HEK293T (cell line): Measurements from ENCODE around the gene ZFR2.

Experiments used
- CTCF ChIA-PET: fragments of 350-600 bp; formaldehyde crosslinking; extraction: SDS; loops from one replicate; lab custom pipeline; 2021; ENCODE audit warnings: antibody characterized with exemption, inconsistent platforms; lab: Yijun Ruan, JAX
- POLR2A ChIA-PET: fragments of 350-600 bp; formaldehyde crosslinking; extraction: SDS; loops from one replicate; lab custom pipeline; 2020; ENCODE audit warnings: antibody characterized with exemption, inconsistent platforms; lab: Yijun Ruan, JAX
- DNase-seq: peaks from one replicate; pipeline ENCODE4 v3.0.0; 2012; ENCODE audit warnings: mixed read lengths; ENCODE audit errors: extremely low spot score
- ARNT ChIP-seq: fragments of 450-650 bp; IDR thresholded peaks from 2 replicates; pipeline ENCODE4 v1.6.1; 2017; ENCODE audit warnings: mild to moderate bottlenecking
- BHLHE40 ChIP-seq: fragments of 450-650 bp; IDR thresholded peaks from 2 replicates; pipeline ENCODE4 v1.6.1; 2016; ENCODE audit warnings: mild to moderate bottlenecking, moderate library complexity, borderline replicate concordance
- CTBP1 ChIP-seq: fragments of 450-650 bp; IDR thresholded peaks from 2 replicates; pipeline ENCODE4 v1.6.1; 2016; ENCODE audit warnings: borderline replicate concordance
- ELF4 ChIP-seq: fragments of 450-650 bp; IDR thresholded peaks from 2 replicates; pipeline ENCODE4 v1.6.1; 2017; ENCODE audit warnings: antibody characterized with exemption
- FOXA1 ChIP-seq: fragments of 450-650 bp; IDR thresholded peaks from 2 replicates; pipeline ENCODE4 v1.6.1; 2016; ENCODE audit warnings: mild to moderate bottlenecking
- FOXK2 ChIP-seq: fragments of 450-650 bp; IDR thresholded peaks from 2 replicates; pipeline ENCODE4 v1.6.1; 2016; ENCODE audit warnings: mild to moderate bottlenecking
- FOXM1 ChIP-seq: fragments of 450-650 bp; IDR thresholded peaks from 2 replicates; pipeline ENCODE4 v1.6.1; 2017; ENCODE audit warnings: mild to moderate bottlenecking, borderline replicate concordance
- HDGF ChIP-seq: fragments of 450-650 bp; IDR thresholded peaks from 2 replicates; pipeline ENCODE4 v1.6.1; 2017; ENCODE audit warnings: antibody characterized with exemption, borderline replicate concordance
- L3MBTL2 ChIP-seq: fragments of 450-650 bp; conservative IDR thresholded peaks from 2 replicates; pipeline ENCODE4 v1.6.1; 2016; ENCODE audit warnings: mild to moderate bottlenecking
- LEF1 ChIP-seq: fragments of 450-650 bp; IDR thresholded peaks from 2 replicates; pipeline ENCODE4 v1.6.1; 2017; ENCODE audit warnings: mild to moderate bottlenecking, borderline replicate concordance
- NFRKB ChIP-seq: fragments of 450-650 bp; IDR thresholded peaks from 2 replicates; pipeline ENCODE4 v1.6.1; 2016; ENCODE audit warnings: mild to moderate bottlenecking, moderate library complexity
- SP1 ChIP-seq: fragments of 450-650 bp; IDR thresholded peaks from 2 replicates; pipeline ENCODE4 v1.6.1; 2017
- SUZ12 ChIP-seq: fragments of 450-650 bp; IDR thresholded peaks from 2 replicates; pipeline ENCODE4 v1.6.1; 2016; ENCODE audit warnings: mild to moderate bottlenecking
- TARDBP ChIP-seq: fragments of 450-650 bp; IDR thresholded peaks from 2 replicates; pipeline ENCODE4 v1.6.1; 2016
- ZNF384 ChIP-seq: fragments of 450-650 bp; IDR thresholded peaks from 2 replicates; pipeline ENCODE4 v1.6.1; 2016
- TF ChIP-seq, protein P1 (sequence below): fragments of 450-650 bp; IDR thresholded peaks from 2 replicates; pipeline ENCODE4 v1.6.1; 2016

Gene ZFR2

DNA sequence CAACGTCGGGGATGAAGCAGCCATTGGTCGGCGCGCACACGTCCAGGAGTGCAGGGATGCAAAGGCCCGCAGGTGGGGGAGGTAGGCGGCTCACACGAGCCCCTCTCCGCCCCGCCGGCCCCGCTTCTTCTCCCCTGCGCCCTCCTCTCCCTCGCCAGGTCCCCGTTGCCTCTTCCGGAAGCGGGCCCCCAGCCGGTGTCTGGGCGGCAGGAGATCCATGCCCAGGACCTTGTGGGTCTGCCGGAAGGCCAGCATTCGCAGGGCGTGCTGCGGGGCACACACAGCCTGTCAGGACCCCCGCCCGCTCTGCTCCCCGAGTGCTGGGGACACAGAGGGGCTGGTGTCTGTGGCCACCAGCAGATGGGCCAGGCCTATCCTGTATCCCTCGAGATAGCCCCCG lies 63.0 kb downstream of the ZFR2 start:
- POLR2A ChIA-PET = no interaction called here
- no peak for TF ChIP-seq HDGF
- no peak for TF ChIP-seq NFRKB
- no peak for TF ChIP-seq FOXM1
- TF ChIP-seq, protein P1, sequence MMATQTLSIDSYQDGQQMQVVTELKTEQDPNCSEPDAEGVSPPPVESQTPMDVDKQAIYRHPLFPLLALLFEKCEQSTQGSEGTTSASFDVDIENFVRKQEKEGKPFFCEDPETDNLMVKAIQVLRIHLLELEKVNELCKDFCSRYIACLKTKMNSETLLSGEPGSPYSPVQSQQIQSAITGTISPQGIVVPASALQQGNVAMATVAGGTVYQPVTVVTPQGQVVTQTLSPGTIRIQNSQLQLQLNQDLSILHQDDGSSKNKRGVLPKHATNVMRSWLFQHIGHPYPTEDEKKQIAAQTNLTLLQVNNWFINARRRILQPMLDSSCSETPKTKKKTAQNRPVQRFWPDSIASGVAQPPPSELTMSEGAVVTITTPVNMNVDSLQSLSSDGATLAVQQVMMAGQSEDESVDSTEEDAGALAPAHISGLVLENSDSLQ = no peak
- no peak for TF ChIP-seq TARDBP
- no peak for TF ChIP-seq SP1
- TF ChIP-seq ZNF384 = no peak
- TF ChIP-seq ARNT = no peak
- no peak for TF ChIP-seq ELF4
- no peak for TF ChIP-seq L3MBTL2
- TF ChIP-seq SUZ12 = no peak
- TF ChIP-seq FOXA1 = no peak
- TF ChIP-seq BHLHE40 = no peak
- no peak for TF ChIP-seq FOXK2
- CTCF ChIA-PET = no interaction called here
- DNase-seq = no peak

DNA sequence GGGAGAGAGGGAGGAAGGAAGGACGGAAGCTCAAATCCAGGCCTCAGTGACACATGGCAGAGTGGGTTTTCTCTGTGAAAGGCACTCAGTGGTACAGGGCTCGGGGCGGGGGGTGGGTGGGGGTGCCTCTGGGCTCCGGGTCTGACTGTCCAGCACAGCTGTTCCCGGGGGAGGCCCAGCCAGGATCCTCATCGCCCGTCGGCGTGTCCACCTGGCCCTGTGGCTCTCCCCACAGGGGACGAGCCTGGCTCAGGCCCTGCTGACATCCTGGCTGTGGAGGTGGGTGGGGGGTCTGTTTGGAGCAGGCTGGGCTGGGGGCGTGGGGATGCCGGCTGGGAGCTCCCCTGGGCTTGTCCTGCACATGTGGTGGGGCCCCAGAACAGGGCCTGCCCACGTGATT lies 64.4 kb downstream of the ZFR2 start:
- DNase-seq = no peak
- ChIA-PET CTCF (no interaction called here), POLR2A (interaction anchor here (0.9 kb wide), 1 partner anchor 42 kb away, joined by 3 read pairs; the partner anchor contains the start of gene MRPL54)
- TF ChIP-seq BHLHE40 = no peak
- no peak for TF ChIP-seq ARNT
- no peak for TF ChIP-seq FOXK2
- TF ChIP-seq NFRKB = no peak
- TF ChIP-seq, protein P1 = no peak
- TF ChIP-seq CTBP1 = no peak
- TF ChIP-seq TARDBP = no peak
- TF ChIP-seq L3MBTL2 = no peak
- no peak for TF ChIP-seq HDGF
- TF ChIP-seq LEF1 = no peak
- no peak for TF ChIP-seq ELF4
- no peak for TF ChIP-seq SP1
- TF ChIP-seq FOXA1 = no peak

DNA sequence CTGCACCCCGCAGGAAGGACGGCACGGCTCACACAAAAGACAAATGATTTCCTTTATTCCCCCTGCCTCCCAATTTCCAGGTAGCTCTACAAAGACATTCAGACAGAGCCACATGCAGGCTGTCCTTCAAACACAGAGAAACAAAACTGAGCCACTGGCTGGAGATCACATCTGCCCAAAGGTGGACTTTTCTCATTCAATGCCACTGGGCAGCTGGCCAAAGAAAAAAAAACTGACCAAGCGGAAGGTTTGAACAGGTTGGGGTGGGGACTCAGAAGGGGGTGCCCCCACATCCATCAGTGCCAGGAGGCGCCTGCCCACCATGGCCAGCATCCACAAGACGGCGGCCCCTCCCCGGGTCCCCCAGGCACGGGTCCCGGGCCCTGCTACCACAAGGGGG lies 64.9 kb downstream of the ZFR2 start:
- no peak for TF ChIP-seq TARDBP
- no peak for TF ChIP-seq BHLHE40
- no peak for TF ChIP-seq ZNF384
- TF ChIP-seq FOXM1 = no peak
- DNase-seq = no peak
- CTCF ChIA-PET = no interaction called here
- POLR2A ChIA-PET = no interaction called here

DNA sequence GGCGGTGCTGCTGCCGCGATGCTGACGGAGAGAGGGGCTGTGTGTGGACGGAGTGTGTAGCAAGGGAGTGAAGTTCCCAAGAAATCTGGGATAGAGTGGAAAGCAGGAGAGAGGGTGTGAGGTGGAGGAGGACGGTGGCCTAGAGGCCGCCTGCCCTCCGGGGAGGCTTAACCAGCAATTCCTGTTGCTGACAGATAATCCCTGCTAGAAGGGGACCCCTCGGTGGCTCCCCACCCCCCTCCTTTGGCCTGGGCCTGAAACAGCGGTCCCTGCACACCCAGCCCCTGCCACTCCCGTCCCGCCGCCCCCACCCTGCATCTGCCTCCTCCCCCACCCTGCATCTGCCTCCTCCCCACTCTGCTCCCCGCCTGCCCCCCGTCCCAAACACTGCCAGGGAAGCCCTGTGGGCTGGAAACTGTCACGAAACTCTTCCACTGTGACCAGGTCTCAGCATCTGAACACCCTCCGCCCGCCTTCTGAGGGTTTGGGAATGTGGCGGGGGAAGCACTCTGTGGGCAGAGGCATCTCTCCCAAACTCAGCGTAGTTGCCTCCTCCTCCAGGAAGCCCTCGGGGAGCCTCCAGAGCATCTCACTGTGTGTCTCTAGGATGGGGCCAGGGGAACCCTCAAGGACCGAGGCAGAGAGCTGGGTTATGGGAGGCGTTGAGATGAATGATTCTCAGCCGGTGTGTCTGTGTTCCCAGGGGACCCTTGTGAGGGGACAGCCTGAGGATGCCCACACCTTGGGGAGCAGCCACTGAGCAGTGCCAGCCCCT lies 65.5 kb downstream of the ZFR2 start:
- no peak for DNase-seq
- no peak for TF ChIP-seq CTBP1
- TF ChIP-seq HDGF = no peak
- TF ChIP-seq ZNF384 = no peak
- TF ChIP-seq, protein P1 = no peak
- no peak for TF ChIP-seq SP1
- no peak for TF ChIP-seq L3MBTL2
- no peak for TF ChIP-seq FOXM1
- CTCF ChIA-PET = no interaction called here
- POLR2A ChIA-PET = no interaction called here

DNA sequence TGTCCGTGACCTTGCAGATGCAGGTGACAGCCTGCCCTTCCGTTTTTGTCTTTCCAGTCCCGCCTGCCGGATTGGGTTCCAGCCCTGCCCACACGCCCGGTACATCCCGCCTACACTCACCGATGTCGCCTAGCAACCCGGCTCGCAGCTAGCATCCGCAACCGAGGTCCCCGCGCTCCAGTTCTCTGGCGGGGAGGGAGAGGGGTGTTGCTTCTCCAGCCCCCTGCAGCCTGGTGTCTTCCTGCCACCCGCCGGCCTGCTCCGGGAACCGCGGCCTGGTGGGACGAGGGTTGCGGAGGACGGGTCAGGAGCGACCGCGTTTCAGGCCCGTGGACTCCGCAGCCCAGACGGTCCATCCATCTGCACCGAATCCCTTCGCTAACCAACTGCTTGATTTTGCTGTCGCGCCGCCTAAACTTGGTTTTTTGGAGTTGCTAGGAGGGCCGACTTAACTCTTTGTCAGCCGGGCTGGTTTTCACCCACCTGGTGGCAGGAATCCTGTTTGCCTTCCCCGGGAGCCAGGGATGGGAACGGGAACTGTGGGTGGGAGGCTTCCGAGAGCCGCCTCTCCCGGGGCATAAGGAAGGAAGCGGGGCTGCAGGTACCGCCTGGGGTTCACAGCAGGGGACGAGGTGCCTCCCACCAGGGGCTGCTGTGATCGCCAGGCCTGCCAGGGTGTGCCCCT lies 67.3 kb downstream of the ZFR2 start:
- POLR2A ChIA-PET = no interaction called here
- no peak for TF ChIP-seq HDGF
- TF ChIP-seq ZNF384 = no peak
- TF ChIP-seq LEF1 = no peak
- DNase-seq = no peak
- CTCF ChIA-PET = no interaction called here

DNA sequence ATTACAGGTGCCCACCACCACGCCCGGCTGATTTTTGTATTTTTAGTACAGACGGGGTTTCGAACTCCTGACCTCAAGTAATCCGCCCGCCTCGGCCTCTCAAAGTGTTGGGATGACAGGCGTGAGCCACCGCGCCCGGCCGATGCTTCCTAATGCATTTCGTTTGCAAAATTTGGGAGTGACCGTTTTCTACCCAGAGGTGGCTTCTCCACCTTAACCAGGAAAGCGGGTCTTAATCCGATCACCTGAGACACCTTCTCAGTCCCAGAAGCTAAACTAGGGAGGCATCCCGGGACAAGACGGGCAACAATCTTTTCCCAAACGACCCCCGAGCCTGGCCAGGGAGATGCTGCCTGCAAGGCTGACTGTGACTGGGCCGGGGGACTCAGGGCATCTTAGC lies 67.8 kb downstream of the ZFR2 start:
- TF ChIP-seq SUZ12 (no peak), FOXK2 (no peak), HDGF (no peak)
- CTCF ChIA-PET = no interaction called here
- POLR2A ChIA-PET = interaction anchor here (0.6 kb wide), 1 partner anchor 9 kb away, joined by 3 read pairs; no protein-coding TSS in a partner anchor
- DNase-seq = no peak

DNA sequence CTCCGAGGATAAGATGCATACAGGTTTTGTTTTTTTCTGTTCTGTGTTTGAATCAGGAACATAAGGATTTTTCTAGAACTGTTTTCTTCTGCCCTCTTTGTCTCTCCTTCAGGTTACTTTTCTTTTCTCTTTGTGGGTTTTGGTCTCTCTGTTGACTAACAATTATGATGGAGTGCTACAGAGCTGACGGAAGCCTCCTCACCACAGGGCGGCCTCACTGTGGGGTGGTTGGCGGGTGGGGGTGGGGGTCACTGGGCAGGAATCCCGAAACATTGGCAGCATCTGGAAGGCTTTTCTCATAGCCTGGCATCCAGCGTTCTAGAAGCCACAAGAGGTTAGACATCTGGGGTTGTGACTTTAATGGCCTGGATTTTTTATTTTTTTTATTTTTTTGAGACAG lies 70.7 kb downstream of the ZFR2 start:
- no peak for TF ChIP-seq TARDBP
- TF ChIP-seq L3MBTL2 = no peak
- TF ChIP-seq HDGF = no peak
- no peak for TF ChIP-seq SUZ12
- no peak for TF ChIP-seq BHLHE40
- no peak for TF ChIP-seq FOXA1
- no peak for TF ChIP-seq FOXM1
- TF ChIP-seq CTBP1 = no peak
- no peak for TF ChIP-seq FOXK2
- no peak for TF ChIP-seq ELF4
- no peak for TF ChIP-seq NFRKB
- TF ChIP-seq ARNT = no peak
- TF ChIP-seq SP1 = no peak
- no peak for TF ChIP-seq LEF1
- TF ChIP-seq, protein P1 = no peak
- TF ChIP-seq ZNF384 = no peak
- no peak for DNase-seq
- CTCF ChIA-PET = no interaction called here
- POLR2A ChIA-PET = interaction anchor here (3.2 kb wide), 1 partner anchor 35 kb away, joined by 15 read pairs; the partner anchor contains the start of gene MRPL54
